Body of pancreas (tissue), 4 donors: Measurements from ENCODE around the gene ANKRD33.

ENCODE experiments used
- CTCF ChIP-seq, 7 experiments: fragments of 450-650 bp in 4 of 7; fragments of 200-600 bp in 3 of 7; sonication (generic) in 3 of 7; IDR thresholded peaks; one replicate each; pipeline ENCODE4 v1.5.1; 2016 to 2019; ENCODE audit warnings: antibody characterized with exemption in 7 of 7
- POLR2A ChIP-seq, 3 donors: fragments of 450-650 bp; IDR thresholded peaks; one replicate each; pipeline ENCODE4 v1.6.1; 2016; ENCODE audit warnings: antibody characterized with exemption in 3 of 3, mild to moderate bottlenecking in 2 of 3

- no peak for TF ChIP-seq POLR2A (IDR thresholded peaks at IDR 0.05)
- no peak for TF ChIP-seq CTCF (IDR thresholded peaks at IDR 0.05)
Measured at GRCh38 chr12:51937926-51938325, 50.0 kb downstream of the ANKRD33 start.
